K562 (cell line): ENCODE data around the gene GET3. TPM values are rescaled to one million over a fixed set of nuclear protein-coding genes. Genes with fewer than 3 reads are reported as not detected.

ENCODE experiments used
- GTF2F1 ChIP-seq: IDR thresholded peaks from 2 replicates; pipeline ENCODE4 v1.6.1; 2011; ENCODE audit warnings: low read depth, low read length, improper control_type of control experiment
- HMG20A ChIP-seq: fragments of 450-650 bp; formaldehyde crosslinking; conservative IDR thresholded peaks from 2 replicates; pipeline ENCODE4 v1.4.0; 2020; ENCODE audit warnings: mild to moderate bottlenecking, mixed read lengths
- HMGN3 ChIP-seq: IDR thresholded peaks from 2 replicates; pipeline ENCODE4 v1.6.1; 2011; ENCODE audit warnings: borderline replicate concordance, low read depth, mild to moderate bottlenecking, mixed read lengths, low read length; ENCODE audit not compliant: insufficient read length; ENCODE audit errors: extremely low read depth
- NONO ChIP-seq, 2 experiments: fragments of 200-400 bp in 1 of 2; fragments of 450-650 bp in 1 of 2; formaldehyde crosslinking in 1 of 2; IDR thresholded peaks; 2 replicates each; pipeline ENCODE4 v1.6.1; 2017; ENCODE audit warnings: low read depth in 2 of 2, mild to moderate bottlenecking in 2 of 2, moderate library complexity in 2 of 2, low read length in 1 of 2
- NR2C1 ChIP-seq, 2 experiments: fragments of 450-650 bp; IDR thresholded peaks; 2 replicates each; pipeline ENCODE4 v1.6.1; 2017; ENCODE audit warnings: mild to moderate bottlenecking in 2 of 2, antibody characterized with exemption in 1 of 2, inconsistent platforms in 1 of 2, missing compliant biosample characterization in 1 of 2, missing genetic modification characterization in 1 of 2
- NR2C2 ChIP-seq, 2 experiments: fragments of 200-800 bp in 1 of 2; sonication (Bioruptor generic) in 1 of 2; sonication (generic) in 1 of 2; formaldehyde crosslinking in 1 of 2; IDR thresholded peaks; 2 replicates each; pipeline versions ENCODE4 v1.6.1 to v1.8.0; 2016 to 2022; ENCODE audit warnings: mild to moderate bottlenecking in 1 of 2, missing compliant biosample characterization in 1 of 2, missing genetic modification characterization in 1 of 2, missing genetic modification reagents in 1 of 2
- PML ChIP-seq: IDR thresholded peaks from 2 replicates; pipeline ENCODE4 v1.6.1; 2012; ENCODE audit warnings: low read length, inconsistent platforms
- PTTG1 ChIP-seq: fragments of 450-650 bp; IDR thresholded peaks from 2 replicates; pipeline ENCODE4 v1.6.1; 2016; ENCODE audit warnings: low read depth, mild to moderate bottlenecking, missing genetic modification characterization, missing compliant biosample characterization
- RHOXF2B ChIP-seq: fragments of 250-450 bp; sonication (Bioruptor Pico); conservative IDR thresholded peaks from 2 replicates; pipeline ENCODE4 v1.5.1; 2021
- SNIP1 ChIP-seq: fragments of 450-650 bp; IDR thresholded peaks from 2 replicates; pipeline ENCODE4 v1.7.1; 2017; ENCODE audit warnings: low read depth, mild to moderate bottlenecking
- SREBF2 ChIP-seq: sonication (generic); formaldehyde crosslinking; IDR thresholded peaks from 2 replicates; pipeline ENCODE4 v1.4.0; 2020; ENCODE audit warnings: mild to moderate bottlenecking, missing genetic modification reagents
- SRSF1 ChIP-seq: fragments of 200-400 bp; formaldehyde crosslinking; IDR thresholded peaks from 2 replicates; pipeline ENCODE4 v1.6.1; 2017; ENCODE audit warnings: mild to moderate bottlenecking, low read depth, low read length, moderate library complexity
- TGIF2 ChIP-seq: sonication (generic); formaldehyde crosslinking; IDR thresholded peaks from 2 replicates; pipeline ENCODE4 v1.8.1; 2022; ENCODE audit warnings: mild to moderate bottlenecking, missing genetic modification reagents, moderate library complexity
- WHSC1 ChIP-seq: IDR thresholded peaks from one replicate; pipeline ENCODE4 v1.6.1; 2012; ENCODE audit warnings: low read length, control low read depth, inconsistent platforms
- ZBTB1 ChIP-seq: sonication (generic); formaldehyde crosslinking; IDR thresholded peaks from 2 replicates; pipeline ENCODE4 v1.8.1; 2023; ENCODE audit warnings: missing genetic modification reagents, low read depth, mild to moderate bottlenecking, borderline replicate concordance
- ZNF316 ChIP-seq: fragments of 450-650 bp; IDR thresholded peaks from 2 replicates; pipeline ENCODE4 v1.6.1; 2016
- ZNF384 ChIP-seq: IDR thresholded peaks from 2 replicates; pipeline ENCODE4 v1.6.1; 2012; ENCODE audit warnings: low read depth, low read length, improper control_type of control experiment
- ZNF444 ChIP-seq: fragments of 250-450 bp; sonication (Bioruptor Pico); IDR thresholded peaks from 2 replicates; pipeline ENCODE4 v1.4.0; 2020; ENCODE audit warnings: mild to moderate bottlenecking, moderate library complexity
- ZNF583 ChIP-seq: fragments of 250-450 bp; sonication (Bioruptor Pico); IDR thresholded peaks from 2 replicates; pipeline ENCODE4 v1.4.0; 2020
- polyA plus RNA-seq, 8 experiments: library from polyadenylated mRNA; depleted of rRNA in 4 of 8; stranded (reverse) in 5 of 8; unstranded in 3 of 8; fragments of >200 nt; fragmentation: Nextera tagmentation in 2 of 8; fragmentation: Illumina TruSeq in 1 of 8; extraction: Ambion mirVana in 2 of 8; extraction: Trizol in 1 of 8; gene quantifications; 2 replicates each; pipeline versions ENCODE4 v1.2.1 to v1.2.3, GENCODE V29; 2011 to 2014; ENCODE audit warnings: inconsistent platforms in 1 of 8, missing spikeins in 1 of 8
- total RNA-seq, 7 experiments: library from RNA; depleted of rRNA in 6 of 7; stranded (reverse); fragments of >200 nt in 6 of 7; fragmentation: Illumina TruSeq in 2 of 7; extraction: Trizol in 2 of 7; gene quantifications; 2 replicates each; pipeline versions ENCODE4 v1.2.1 to v1.2.3, GENCODE V29; 2011 to 2021; ENCODE audit warnings: low replicate concordance in 1 of 7
- TF ChIP-seq, protein P1 (sequence below), 2 experiments: fragments of 450-650 bp in 1 of 2; sonication (generic) in 1 of 2; formaldehyde crosslinking in 1 of 2; IDR thresholded peaks in 1 of 2; conservative IDR thresholded peaks in 1 of 2; 2 replicates each; pipeline versions ENCODE4 v1.6.1 to v1.8.1; 2016 to 2023; ENCODE audit warnings: mild to moderate bottlenecking in 2 of 2, moderate library complexity in 2 of 2, inconsistent platforms in 1 of 2, missing genetic modification reagents in 1 of 2
- TF ChIP-seq, protein P2 (sequence below): IDR thresholded peaks from 2 replicates; pipeline ENCODE4 v1.6.1; 2014; ENCODE audit warnings: antibody characterized with exemption
- TF ChIP-seq, protein P3 (sequence below): fragments of 250-450 bp; sonication (Bioruptor Pico); IDR thresholded peaks from 2 replicates; pipeline ENCODE4 v1.9.0; 2021; ENCODE audit warnings: mild to moderate bottlenecking, inconsistent platforms
- TF ChIP-seq, protein P4 (sequence below): fragments of 450-650 bp; IDR thresholded peaks from 2 replicates; pipeline ENCODE4 v1.6.1; 2018; ENCODE audit warnings: mild to moderate bottlenecking, low read depth; ENCODE audit not compliant: partially characterized antibody

GET3 gene
- total and polyA plus RNA-seq, 9 of the 15 experiments (the other 6 are each of a cell fraction or from before 2014, with no cell fraction given) = 8.3 to 83.5 (median 51.8) TPM

DNA sequence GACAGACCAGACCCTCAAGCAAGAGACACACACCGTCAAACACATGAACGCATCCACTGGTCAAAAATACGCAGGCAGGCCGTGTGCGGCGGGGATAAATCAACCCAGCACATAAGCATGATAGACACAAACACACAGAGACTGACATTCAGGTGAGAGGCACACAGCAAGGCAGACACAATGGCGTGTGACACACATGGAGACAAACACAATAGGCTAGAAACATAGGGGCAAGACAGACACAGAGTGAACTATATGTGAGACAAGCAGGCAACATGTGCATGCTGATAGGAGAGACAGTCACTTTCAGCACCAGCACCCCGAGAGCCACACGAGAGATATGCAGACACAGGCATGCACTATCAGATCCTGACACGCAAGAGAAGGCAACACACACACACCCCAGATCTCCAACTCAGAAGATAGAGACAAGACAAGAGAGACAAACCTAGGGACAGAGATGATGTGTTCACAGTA, 47.1 kb downstream of the GET3 start (continued):
- TF ChIP-seq, protein P1, sequence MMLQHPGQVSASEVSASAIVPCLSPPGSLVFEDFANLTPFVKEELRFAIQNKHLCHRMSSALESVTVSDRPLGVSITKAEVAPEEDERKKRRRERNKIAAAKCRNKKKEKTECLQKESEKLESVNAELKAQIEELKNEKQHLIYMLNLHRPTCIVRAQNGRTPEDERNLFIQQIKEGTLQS (IDR thresholded peaks at IDR 0.05) = peak; percentile 66; the same call in 1 of the 2 replicates
- TF ChIP-seq, protein P1 (CRISPR knock-in tag; conservative IDR thresholded peaks at IDR 0.05) = peak; percentile 54; the same call in 1 of the 2 replicates
- TF ChIP-seq NR2C1 (IDR thresholded peaks at IDR 0.05) (0 out of 2 replicates have a peak, but pooled peaks have one; percentile 8), NR2C1 (tag; IDR thresholded peaks at IDR 0.05) (peak; percentile 2; the same call in 1 of the 2 replicates), WHSC1 (no peak), SREBF2 (no peak), SRSF1 (no peak), ZNF316 (no peak), PML (peak; percentile 92), RHOXF2B (CRISPR knock-in tag) (no peak), ZBTB1 (CRISPR knock-in tag) (no peak), GTF2F1 (no peak), ZNF384 (no peak), ZNF444 (CRISPR knock-in tag) (no peak), PTTG1 (tag) (no peak), NONO (IDR thresholded peaks at IDR 0.05; ENCODE audit: low read depth in 2 of 2, low read length in 1 of 2) (peak in 1 of 2 experiments; percentile 28; a peak in 1 of 4 replicates), HMG20A (CRISPR knock-in tag) (no peak), ZNF583 (CRISPR knock-in tag) (peak; percentile 18; the same call in 1 of the 2 replicates), TGIF2 (CRISPR knock-in tag) (no peak), NR2C2 (CRISPR knock-in tag; IDR thresholded peaks at IDR 0.05) (no peak), NR2C2 (tag; IDR thresholded peaks at IDR 0.05) (peak; percentile 54), SNIP1 (no peak), HMGN3 (no peak)
- TF ChIP-seq, protein P2, sequence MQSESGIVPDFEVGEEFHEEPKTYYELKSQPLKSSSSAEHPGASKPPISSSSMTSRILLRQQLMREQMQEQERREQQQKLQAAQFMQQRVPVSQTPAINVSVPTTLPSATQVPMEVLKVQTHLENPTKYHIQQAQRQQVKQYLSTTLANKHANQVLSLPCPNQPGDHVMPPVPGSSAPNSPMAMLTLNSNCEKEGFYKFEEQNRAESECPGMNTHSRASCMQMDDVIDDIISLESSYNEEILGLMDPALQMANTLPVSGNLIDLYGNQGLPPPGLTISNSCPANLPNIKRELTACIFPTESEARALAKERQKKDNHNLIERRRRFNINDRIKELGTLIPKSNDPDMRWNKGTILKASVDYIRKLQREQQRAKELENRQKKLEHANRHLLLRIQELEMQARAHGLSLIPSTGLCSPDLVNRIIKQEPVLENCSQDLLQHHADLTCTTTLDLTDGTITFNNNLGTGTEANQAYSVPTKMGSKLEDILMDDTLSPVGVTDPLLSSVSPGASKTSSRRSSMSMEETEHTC = no peak
- TF ChIP-seq, protein P3, sequence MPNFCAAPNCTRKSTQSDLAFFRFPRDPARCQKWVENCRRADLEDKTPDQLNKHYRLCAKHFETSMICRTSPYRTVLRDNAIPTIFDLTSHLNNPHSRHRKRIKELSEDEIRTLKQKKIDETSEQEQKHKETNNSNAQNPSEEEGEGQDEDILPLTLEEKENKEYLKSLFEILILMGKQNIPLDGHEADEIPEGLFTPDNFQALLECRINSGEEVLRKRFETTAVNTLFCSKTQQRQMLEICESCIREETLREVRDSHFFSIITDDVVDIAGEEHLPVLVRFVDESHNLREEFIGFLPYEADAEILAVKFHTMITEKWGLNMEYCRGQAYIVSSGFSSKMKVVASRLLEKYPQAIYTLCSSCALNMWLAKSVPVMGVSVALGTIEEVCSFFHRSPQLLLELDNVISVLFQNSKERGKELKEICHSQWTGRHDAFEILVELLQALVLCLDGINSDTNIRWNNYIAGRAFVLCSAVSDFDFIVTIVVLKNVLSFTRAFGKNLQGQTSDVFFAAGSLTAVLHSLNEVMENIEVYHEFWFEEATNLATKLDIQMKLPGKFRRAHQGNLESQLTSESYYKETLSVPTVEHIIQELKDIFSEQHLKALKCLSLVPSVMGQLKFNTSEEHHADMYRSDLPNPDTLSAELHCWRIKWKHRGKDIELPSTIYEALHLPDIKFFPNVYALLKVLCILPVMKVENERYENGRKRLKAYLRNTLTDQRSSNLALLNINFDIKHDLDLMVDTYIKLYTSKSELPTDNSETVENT (CRISPR knock-in tag) = no peak
- TF ChIP-seq, protein P4, sequence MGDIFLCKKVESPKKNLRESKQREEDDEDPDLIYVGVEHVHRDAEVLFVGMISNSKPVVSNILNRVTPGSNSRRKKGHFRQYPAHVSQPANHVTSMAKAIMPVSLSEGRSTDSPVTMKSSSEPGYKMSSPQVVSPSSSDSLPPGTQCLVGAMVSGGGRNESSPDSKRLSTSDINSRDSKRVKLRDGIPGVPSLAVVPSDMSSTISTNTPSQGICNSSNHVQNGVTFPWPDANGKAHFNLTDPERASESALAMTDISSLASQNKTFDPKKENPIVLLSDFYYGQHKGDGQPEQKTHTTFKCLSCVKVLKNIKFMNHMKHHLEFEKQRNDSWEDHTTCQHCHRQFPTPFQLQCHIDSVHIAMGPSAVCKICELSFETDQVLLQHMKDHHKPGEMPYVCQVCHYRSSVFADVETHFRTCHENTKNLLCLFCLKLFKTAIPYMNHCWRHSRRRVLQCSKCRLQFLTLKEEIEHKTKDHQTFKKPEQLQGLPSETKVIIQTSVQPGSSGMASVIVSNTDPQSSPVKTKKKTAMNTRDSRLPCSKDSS = no peak
